Right atrium auricular region (tissue), 2 donors: ENCODE results near the gene PCBD1. TPM values are rescaled to one million over a fixed set of nuclear protein-coding genes. Genes with fewer than 3 reads are reported as not detected.

Experiments
- DNase-seq: peaks from one replicate; pipeline ENCODE4 v3.0.0-alpha.2; 2019; ENCODE audit warnings: low spot score
- H3K27ac ChIP-seq, 2 donors: fragments of 200-600 bp; sonication (generic); 1 replicate in 1 of 2; 2 replicates in 1 of 2; pipeline ENCODE4 v1.5.1; 2016 to 2019
- H3K27me3 ChIP-seq, 2 donors: fragments of 200-600 bp; sonication (generic); one replicate each; pipeline versions ENCODE4 v1.5.1 to v1.6.0; 2017 to 2019
- H3K36me3 ChIP-seq: fragments of 200-600 bp; sonication (generic); one replicate; pipeline ENCODE4 v1.5.1; 2016
- H3K4me1 ChIP-seq, 2 donors: fragments of 200-600 bp; sonication (generic); one replicate each; pipeline versions ENCODE4 v1.5.1 to v1.6.0; 2017 to 2019
- H3K4me3 ChIP-seq, 2 donors: fragments of 200-600 bp; sonication (generic); 1 replicate in 1 of 2; 2 replicates in 1 of 2; pipeline ENCODE4 v1.5.1; 2017 to 2019; ENCODE audit warnings: mild to moderate bottlenecking in 1 of 2, moderate library complexity in 1 of 2
- H3K9me3 ChIP-seq, 2 donors: fragments of 200-600 bp; sonication (generic); one replicate each; pipeline ENCODE4 v1.5.1; 2019
- total RNA-seq, 2 donors: library from RNA; depleted of rRNA; stranded (reverse); fragments of >200 nt; gene quantifications; one replicate each; pipeline ENCODE4 v1.1.0, GENCODE V29; 2016
- TF ChIP-seq, protein P1 (sequence below), 2 donors: fragments of 200-600 bp; sonication (generic); IDR thresholded peaks; one replicate each; pipeline ENCODE4 v1.5.1; 2019; ENCODE audit warnings: antibody characterized with exemption in 2 of 2

PCBD1 gene
- total RNA-seq, 2 donors from 2014 or later = 79.4 to 98.6 TPM

GRCh38 chr10:70850097-70850496 is 38.3 kb downstream of the PCBD1 start:
- Histone ChIP-seq H3K27ac (no peak overlapping the region), H3K4me1 (no peaks in the 10 kb centered on the region), H3K36me3 (peaks cover 13% of the 10 kb centered on the region), H3K9me3 (no peaks in the 10 kb centered on the region), H3K4me3 (no peak overlapping the region), H3K27me3 (no peaks in the 10 kb centered on the region)
- no peak for DNase-seq
- TF ChIP-seq, protein P1, sequence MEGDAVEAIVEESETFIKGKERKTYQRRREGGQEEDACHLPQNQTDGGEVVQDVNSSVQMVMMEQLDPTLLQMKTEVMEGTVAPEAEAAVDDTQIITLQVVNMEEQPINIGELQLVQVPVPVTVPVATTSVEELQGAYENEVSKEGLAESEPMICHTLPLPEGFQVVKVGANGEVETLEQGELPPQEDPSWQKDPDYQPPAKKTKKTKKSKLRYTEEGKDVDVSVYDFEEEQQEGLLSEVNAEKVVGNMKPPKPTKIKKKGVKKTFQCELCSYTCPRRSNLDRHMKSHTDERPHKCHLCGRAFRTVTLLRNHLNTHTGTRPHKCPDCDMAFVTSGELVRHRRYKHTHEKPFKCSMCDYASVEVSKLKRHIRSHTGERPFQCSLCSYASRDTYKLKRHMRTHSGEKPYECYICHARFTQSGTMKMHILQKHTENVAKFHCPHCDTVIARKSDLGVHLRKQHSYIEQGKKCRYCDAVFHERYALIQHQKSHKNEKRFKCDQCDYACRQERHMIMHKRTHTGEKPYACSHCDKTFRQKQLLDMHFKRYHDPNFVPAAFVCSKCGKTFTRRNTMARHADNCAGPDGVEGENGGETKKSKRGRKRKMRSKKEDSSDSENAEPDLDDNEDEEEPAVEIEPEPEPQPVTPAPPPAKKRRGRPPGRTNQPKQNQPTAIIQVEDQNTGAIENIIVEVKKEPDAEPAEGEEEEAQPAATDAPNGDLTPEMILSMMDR (IDR thresholded peaks at IDR 0.05) = no peak

- Histone ChIP-seq H3K4me1 (no peaks in the 10 kb centered on the region), H3K4me3 (no peak overlapping the region), H3K9me3 (no peaks in the 10 kb centered on the region), H3K36me3 (peaks cover 8% of the 10 kb centered on the region), H3K27me3 (no peaks in the 10 kb centered on the region), H3K27ac (no peak overlapping the region)
- no peak for DNase-seq
- TF ChIP-seq, protein P1 (IDR thresholded peaks at IDR 0.05) = no peak
Observed at GRCh38 chr10:70849582-70850016, 38.8 kb downstream of the PCBD1 start.

GRCh38 chr10:70847659-70848360 is 40.6 kb downstream of the PCBD1 start:
- TF ChIP-seq, protein P1 (IDR thresholded peaks at IDR 0.05) = no peak
- H3K27ac ChIP-seq = no peak overlapping the region
- H3K36me3 ChIP-seq = no peaks in the 10 kb centered on the region
- no peak overlapping the region for H3K4me3 ChIP-seq
- no peaks in the 10 kb centered on the region for H3K4me1 ChIP-seq
- no peaks in the 10 kb centered on the region for H3K9me3 ChIP-seq
- no peak for DNase-seq
- no peaks in the 10 kb centered on the region for H3K27me3 ChIP-seq

GRCh38 chr10:70846795-70847194 is 41.6 kb downstream of the PCBD1 start:
- H3K36me3 ChIP-seq = peaks cover 4% of the 10 kb centered on the region
- TF ChIP-seq, protein P1 (IDR thresholded peaks at IDR 0.05) = no peak
- H3K27ac ChIP-seq = no peak overlapping the region

GRCh38 chr10:70845816-70846215 is 42.5 kb downstream of the PCBD1 start:
- H3K4me3 ChIP-seq = no peak overlapping the region
- H3K27me3 ChIP-seq = no peaks in the 10 kb centered on the region
- TF ChIP-seq, protein P1 (IDR thresholded peaks at IDR 0.05) = no peak
- no peaks in the 10 kb centered on the region for H3K4me1 ChIP-seq
- H3K9me3 ChIP-seq = no peaks in the 10 kb centered on the region
- DNase-seq = no peak
- no peak overlapping the region for H3K27ac ChIP-seq
- peaks cover 4% of the 10 kb centered on the region for H3K36me3 ChIP-seq

More at GRCh38 chr10:70846795-70847194, 41.6 kb downstream of the PCBD1 start:
- no peaks in the 10 kb centered on the region for H3K9me3 ChIP-seq
- H3K4me1 ChIP-seq = no peaks in the 10 kb centered on the region
- no peak overlapping the region for H3K4me3 ChIP-seq
- no peak for DNase-seq
- H3K27me3 ChIP-seq = no peaks in the 10 kb centered on the region

DNA sequence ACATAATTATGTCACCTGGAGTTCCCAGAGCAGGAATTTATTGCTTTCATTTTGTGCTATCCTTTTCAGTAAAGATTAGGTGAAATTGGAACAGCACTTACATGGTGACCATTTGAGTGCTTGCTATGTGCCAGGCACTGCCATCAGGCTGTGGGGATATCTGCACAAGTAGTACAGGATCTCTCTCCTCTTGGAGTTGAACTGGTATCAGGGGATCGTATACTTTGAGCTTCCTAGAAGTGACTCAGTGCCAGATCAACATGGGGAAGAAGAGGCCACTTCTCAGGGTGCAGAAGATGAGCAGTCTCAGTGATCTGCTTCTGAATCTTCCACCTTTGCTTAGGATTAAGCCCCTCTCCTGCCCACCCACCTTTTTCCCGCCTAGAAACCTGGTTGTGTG is 43.1 kb downstream of the PCBD1 start:
- Histone ChIP-seq H3K27me3 (no peaks in the 10 kb centered on the region), H3K4me1 (no peaks in the 10 kb centered on the region), H3K9me3 (no peaks in the 10 kb centered on the region), H3K4me3 (no peak overlapping the region), H3K36me3 (peaks cover 4% of the 10 kb centered on the region), H3K27ac (no peak overlapping the region)
- no peak for DNase-seq
- TF ChIP-seq, protein P1 (IDR thresholded peaks at IDR 0.05) = no peak
